ENCODE data around the gene TARBP1.
"Not testable (repeated sequence)": the region's sequence is repeated elsewhere in the genome, so short reads cannot be mapped to it uniquely, and the experiment has no call there.

Gene TARBP1

DNA sequence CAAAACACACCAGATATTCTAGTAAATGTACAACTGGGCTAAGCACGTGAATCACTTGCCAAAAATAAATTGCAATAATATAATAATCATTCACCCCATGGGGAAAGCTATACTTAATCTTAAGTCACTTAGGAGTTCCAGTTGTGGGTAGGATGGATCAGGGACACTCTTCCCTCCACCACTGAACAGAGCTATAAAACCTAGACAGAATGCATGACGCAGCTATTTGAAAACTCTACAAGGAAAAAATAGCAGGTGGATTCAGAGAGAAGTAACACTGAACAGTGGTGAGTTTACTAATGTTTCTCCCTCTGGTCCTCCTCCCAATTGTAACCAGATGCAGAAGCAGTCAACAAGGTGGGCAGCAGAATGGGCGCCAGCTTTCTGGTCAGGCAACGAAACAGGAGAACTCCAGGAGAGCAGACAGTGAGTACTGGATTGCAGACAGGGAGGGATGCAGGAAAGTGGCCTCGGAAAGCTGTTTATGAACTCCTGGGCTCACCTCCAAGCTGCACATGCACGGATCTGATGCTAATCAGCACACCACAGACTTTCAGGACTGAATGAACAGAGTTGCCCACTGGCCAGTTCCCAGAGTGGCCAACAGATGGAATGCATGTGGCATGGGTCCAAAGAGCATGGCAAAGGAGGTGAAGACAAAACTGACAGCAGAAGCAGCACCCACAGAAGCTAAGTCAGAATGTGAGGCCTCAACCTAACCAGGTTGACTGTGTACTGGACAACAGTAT is 41.4 kb downstream of the TARBP1 start:
- no peak for DNase-seq (ENCODE audit: low read depth)

DNA sequence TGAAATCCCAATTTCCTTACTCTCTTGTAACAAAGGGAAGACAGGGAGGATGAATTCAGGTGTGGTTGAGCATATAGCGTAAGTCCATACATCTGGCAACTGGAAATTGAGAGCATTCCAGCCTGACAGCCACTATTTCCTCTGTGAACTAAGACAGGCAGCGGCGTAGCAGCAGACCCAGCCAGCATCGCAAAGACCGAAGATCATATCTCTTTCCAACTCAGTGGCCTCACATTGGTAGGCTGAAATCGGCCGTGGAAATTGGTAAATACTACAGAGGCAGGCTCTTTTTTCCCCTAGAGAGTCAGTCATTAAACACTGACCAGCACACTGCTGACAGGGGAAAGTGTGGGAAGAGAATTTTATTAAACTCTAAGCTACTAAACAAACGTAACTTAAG is 43.4 kb downstream of the TARBP1 start:
- DNase-seq (ENCODE audit: low read depth): no peak

DNA sequence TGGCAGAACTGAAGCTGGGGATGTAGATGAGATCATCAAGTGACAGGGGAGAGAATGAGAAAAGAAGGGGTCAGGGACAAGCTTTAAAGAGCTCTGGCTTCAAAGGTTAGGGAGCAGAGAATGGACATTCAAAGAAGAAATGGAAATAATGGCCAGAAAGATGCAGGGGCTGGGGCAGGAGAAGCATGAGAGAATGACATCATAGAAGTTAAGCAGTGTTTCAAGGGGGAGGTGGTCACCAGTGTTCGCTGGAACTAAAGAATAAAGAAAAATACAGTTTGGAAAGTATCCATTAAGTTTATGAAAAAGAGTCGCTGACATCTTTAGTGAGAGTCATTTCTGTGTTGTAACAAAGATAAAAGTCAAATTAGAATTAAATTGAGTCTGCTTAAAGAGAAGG is 44.3 kb downstream of the TARBP1 start:
- no peak for DNase-seq (ENCODE audit: low read depth)

- DNase-seq (ENCODE audit: low read depth): no peak
Measured at GRCh38 chr1:234433563-234434285, 45.3 kb downstream of the TARBP1 start.

DNA sequence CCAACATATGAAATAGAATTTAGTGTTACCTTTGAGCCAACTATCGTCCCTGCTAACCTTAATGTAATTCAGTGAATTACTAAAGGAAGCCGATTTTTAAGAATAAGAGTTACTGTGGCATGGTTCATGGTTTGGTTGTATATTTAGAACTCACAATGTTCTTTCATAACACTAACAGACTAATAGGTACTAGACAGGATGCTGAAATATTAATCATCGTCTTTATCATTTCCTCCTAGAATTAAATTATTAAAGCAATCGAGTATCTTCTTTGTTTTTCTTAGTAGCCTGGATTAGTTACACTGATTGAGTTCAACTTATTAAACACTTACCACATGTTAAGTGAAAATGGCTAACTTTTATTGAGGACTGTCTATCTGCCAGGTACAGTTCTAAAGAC is 47.7 kb downstream of the TARBP1 start:
- DNase-seq (ENCODE audit: low read depth): no peak

DNA sequence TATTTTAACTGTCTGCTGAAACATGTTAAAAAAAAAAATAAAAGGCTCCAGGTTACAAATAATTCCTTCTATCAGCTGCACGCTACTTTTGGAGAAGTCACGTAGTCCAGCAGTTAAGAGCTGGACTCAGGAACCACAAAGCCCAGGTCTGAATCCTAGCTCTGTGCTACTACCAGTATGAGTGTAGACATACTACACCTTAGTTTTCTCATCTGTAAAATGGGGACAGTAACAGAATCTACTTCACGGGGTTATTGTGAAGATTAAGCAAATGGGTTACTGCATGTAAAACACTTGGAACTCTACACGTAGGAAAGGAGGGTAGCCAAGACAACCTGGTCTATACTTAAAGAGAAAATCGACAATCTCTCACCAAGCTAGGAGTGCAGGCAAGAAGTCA is 48.3 kb downstream of the TARBP1 start:
- no peak for DNase-seq (ENCODE audit: low read depth)

- DNase-seq (ENCODE audit: low read depth): no peak
Measured at GRCh38 chr1:234429434-234429806, 49.6 kb downstream of the TARBP1 start.

- DNase-seq (ENCODE audit: low read depth): no peak
Measured at GRCh38 chr1:234427950-234428646, 50.9 kb downstream of the TARBP1 start.

DNA sequence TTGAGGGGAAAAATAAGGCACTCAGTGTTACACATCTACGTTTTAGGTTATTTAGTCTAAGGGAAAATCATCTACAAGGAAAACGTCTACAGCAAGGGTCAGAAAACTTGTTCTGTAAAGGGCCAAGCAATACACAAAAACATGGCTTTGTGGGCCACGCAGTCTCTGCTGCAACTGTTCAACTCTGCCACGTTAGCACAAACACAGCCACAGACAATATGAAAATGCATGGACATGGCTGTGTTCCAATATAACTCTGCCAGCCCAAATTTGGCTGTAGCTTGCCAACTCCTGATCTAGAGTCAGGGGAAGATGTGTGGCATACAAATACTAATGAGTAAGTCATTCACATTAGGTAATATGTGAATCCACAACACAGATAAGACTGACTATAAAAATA is 65.0 kb downstream of the TARBP1 start:
- no peak for DNase-seq (ENCODE audit: low read depth)

DNA sequence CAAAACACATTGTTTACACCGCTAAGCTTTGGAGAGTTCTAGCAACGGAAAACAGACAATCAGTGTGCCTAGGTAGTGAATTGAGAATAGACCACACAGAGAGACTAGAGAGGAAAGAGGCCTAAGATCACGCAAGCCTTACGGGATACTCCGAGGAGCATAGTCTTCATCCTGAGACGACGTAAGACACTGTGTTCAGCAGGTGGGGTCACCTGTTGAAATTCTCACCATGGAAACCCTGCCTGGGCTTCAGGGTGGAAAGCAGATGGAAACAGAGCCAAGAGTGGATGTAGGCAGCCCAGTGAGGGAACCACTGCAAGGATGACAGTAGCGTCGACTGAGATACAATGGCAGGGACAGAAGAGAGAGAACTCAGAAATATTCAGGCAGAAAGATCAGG is 65.5 kb downstream of the TARBP1 start:
- no peak for DNase-seq (ENCODE audit: low read depth)

GRCh38 chr1:234412830-234413229 is 66.1 kb downstream of the TARBP1 start:
- no peak for DNase-seq (ENCODE audit: low read depth)

- DNase-seq (ENCODE audit: low read depth): no peak
Measured at GRCh38 chr1:234409328-234409727, 69.7 kb downstream of the TARBP1 start.

- DNase-seq (ENCODE audit: low read depth): no peak
Measured at GRCh38 chr1:234408757-234409156, 70.2 kb downstream of the TARBP1 start.

GRCh38 chr1:234406871-234407270 is 72.1 kb downstream of the TARBP1 start:
- no peak for DNase-seq (ENCODE audit: low read depth)

DNA sequence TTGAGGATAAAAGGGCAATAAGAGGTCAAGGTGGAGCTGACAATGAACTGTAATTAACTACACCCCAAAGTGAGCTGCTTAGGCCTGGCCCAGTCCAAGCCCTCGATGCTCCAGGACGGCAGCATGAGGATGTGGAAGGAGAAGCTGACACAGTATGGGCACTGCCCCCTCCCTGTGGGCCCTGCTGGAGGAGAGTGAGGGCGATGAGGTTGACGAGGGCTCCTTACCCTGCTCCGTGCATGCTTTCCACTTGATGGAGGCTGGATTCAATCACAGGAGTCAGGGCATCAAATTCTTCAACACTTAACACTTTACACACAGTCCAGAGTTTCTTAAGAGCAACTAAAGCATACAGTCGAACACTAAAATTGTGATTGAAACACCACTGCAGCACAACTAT is 73.3 kb downstream of the TARBP1 start:
- DNase-seq (ENCODE audit: low read depth): no peak

GRCh38 chr1:234402939-234403338 is 76.0 kb downstream of the TARBP1 start:
- no peak for DNase-seq (ENCODE audit: low read depth)

DNA sequence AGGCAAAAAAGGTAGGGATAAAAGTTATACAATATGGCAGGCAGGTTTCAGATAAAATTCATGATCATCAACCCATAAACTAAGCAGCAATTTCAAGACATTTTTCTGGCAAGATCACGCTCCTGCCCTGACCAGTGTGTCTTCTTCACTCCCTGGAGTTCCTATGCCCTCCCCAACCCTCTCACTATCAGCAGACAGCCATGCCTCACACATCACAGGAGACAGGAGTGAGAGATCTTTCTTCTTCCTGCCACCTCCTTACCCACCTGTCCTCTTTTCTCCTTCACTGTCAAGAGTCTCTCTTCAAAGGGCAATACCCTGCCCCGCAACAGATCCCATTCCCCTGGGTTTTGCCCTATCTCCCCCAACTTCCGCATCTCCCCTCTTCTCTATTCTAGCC is 77.3 kb downstream of the TARBP1 start:
- no peak for DNase-seq (ENCODE audit: low read depth)

GRCh38 chr1:234400773-234401172 is 78.2 kb downstream of the TARBP1 start:
- no peak for DNase-seq (ENCODE audit: low read depth)

DNA sequence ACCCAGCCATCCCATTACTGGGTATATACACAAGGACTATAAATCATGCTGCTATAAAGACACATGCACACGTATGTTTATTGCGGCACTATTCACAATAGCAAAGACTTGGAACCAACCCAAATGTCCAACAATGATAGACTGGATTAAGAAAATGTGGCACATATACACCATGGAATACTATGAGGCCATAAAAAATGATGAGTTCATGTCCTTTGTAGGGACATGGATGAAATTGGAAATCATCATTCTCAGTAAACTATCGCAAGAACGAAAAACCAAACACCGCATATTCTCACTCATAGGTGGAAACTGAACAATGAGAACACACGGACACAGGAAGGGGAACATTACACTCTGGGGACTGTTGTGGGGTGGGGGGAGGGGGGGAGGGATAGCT is 79.5 kb downstream of the TARBP1 start:
- DNase-seq (ENCODE audit: low read depth): not testable (repeated sequence)

DNA sequence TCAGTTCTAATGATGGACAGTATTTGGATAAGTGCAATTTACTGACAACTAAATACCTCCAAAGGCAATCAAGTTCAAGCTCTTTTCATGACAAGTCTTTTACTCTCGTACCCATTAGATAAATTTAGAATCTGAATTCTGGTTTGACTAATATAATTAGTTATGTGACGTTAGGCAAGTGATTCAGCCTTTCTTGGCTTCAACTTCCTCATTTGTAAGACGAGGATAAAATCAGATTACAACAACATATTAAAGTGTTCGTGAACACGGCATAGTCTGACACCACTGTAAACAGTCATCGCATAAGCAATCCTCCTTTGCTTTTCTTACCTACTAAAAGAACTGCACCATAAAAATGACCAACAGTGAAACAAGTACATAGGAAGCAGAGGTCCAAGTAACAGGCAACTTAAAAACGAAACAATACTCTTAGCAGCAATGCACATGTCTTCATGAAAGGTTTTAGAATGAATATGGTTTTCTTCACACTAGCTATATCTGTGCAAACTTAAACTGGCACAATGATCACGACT is 80.1 kb downstream of the TARBP1 start:
- DNase-seq (ENCODE audit: low read depth): no peak

- no peak for DNase-seq (ENCODE audit: low read depth)
Measured at GRCh38 chr1:234397732-234398131, 81.2 kb downstream of the TARBP1 start.

DNA sequence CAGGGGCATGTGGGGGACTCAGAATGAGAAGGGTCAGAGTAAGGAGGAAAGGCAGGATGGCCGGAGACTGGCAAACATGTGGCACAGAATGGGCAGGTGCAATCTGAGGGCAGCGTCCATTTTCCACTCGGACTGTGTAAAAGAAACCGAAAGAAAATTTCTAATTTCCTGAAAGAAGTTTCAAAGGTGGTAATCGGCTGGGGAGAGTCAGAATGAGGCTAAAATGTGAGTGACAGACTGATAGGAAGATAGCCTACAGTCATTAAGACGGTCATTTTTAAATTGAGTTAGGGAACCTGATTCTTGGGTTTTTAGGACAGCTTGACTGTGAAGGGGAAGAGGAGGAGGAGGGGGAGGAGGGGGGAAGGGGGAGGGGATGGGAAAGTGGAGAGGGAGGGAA is 82.1 kb downstream of the TARBP1 start:
- DNase-seq (ENCODE audit: low read depth): no peak

DNA sequence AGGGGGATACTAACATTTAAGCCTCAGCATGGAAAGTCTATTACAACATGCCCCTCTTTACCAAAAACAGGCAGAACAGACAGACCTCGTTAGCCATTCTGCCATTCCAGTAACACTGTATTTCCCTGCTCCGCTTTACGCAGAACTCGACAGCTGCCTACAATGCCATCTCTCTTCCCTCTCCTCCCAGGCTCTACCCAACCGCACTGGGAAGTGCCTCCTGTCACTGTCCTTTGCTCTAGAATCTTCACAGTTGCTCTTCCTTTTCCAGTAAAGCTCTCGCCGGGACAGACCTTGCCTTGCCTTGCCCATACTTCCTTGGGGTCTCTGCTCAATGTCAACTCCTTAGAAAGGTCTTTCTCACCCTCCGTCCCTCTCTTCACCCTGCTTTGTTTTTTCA is 82.9 kb downstream of the TARBP1 start:
- no peak for DNase-seq (ENCODE audit: low read depth)

Data from stimulated activated CD8-positive, alpha-beta memory T cell treated with anti-CD3 and anti-CD28 coated beads, Interleukin-12 subunit alpha, Interleukin-12 subunit beta, amount 100 ng/mL, for 4 hours (primary cell).